Measurements from ENCODE around the gene NDN.
"Not testable (repeated sequence)": the region's sequence is repeated elsewhere in the genome, so short reads cannot be mapped to it uniquely, and the experiment has no call there.

The NDN gene

DNA sequence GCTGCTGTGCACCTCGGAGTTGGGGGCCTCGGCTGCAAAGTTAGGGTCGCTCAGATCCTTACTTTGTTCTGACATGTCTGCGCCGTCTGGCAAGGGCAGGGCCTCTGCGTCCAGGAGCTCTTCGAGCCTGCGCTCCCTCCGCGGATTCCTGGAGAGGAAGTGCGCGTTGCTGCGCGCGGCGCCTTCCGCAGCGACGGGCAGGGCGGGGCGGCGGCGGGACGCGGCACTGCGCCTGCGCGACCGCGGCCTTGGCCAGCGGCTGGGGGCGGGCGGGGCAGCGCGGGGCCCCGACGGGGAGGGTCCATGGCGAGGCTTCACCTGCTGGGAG is at the start of gene NDN:
Gene NDN, minus strand, starts transcription at position 163 of the 328 bp plus-strand sequence. Its CDS starts 88 bp downstream, at position 75.
- no peak for DNase-seq

DNA sequence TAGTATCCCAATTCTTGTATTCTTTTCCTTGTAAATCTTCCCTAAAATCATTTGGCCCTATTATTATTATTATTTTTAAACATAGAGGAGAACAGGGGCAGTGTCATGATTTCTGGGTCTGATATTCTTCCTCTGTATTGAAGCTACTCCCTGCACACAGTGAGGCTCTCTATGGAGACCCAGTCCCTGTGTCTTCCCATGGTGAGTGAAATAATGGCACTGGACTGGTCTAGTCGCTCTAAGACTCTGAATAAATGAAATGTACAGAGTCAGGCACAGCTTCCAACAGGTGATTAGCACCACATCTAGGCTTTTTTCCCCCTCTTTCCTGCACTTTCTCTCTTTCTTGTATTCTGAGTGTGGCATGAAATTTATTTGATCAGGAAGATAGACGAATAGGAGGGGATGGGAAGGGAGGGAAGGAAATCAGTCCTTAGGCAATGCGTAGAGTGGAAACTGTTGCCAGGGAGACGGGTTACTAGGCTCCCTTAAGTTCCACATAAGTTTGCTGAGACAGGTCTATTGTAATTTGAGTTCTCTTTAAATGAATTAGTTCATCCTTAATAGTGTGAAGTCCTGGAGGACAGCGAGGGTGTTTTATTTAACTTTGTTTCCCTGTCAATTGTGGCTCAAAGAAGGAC is 49.0 kb upstream of the NDN start:
- DNase-seq: no peak

DNA sequence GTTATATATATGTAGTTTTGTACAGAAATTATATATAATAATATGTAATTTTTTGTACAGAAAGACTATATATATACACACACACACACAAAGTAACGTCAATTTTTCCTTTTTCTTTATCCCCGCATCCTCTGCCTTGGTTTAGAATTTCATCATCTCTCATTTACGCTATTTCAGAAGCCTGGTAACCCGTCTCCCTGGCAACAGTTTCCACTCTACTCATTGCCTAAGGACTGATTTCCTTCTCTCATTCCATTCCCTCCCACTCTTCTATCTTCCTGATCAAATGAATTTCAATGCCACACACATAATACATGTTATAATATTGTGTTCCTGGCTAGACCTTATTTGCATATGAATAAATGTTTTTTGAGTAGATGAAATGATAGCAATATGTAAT is 47.8 kb upstream of the NDN start:
- DNase-seq: no peak

GRCh38 chr15:23713874-23714656 is 27.0 kb upstream of the NDN start:
- not testable (repeated sequence) for DNase-seq

DNA sequence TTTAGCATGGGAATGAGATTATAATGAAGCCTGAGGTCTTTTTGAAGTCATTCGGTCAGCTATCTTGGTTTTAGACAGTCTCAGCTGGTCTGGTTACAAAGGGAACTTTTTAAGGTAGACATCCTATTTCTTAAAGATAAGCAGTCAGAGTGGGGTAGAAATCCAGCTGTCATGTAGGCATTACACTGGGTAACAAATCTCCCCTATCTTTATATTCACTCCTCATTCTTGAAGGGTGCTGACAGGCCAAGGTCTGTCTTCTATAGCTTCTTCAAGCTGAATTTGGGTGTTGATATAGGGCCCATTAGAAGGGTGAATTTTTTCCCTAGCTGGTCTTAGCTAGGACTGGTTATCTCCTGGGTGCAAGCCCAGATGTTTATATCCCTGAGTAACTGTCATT is 21.2 kb upstream of the NDN start:
- DNase-seq: no peak

DNA sequence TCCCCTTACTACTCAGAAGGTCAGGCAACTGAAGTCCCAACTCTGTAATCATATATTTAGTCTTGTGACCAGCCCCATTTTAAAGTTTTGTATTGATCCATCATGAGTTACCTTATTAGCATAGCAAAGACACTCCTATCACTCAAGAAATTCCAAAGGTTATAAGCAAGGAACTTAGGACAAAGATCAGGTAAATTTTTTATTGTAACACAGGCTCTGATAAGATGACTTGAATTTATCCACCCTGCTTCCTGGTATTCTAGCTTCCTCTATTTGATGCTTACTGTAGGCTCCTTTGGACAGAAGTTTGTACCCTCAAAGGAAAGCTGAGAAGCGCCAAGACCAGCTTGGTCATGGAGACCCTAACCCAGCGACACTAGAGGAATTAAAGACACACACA is 8.2 kb upstream of the NDN start:
- DNase-seq: no peak

DNA sequence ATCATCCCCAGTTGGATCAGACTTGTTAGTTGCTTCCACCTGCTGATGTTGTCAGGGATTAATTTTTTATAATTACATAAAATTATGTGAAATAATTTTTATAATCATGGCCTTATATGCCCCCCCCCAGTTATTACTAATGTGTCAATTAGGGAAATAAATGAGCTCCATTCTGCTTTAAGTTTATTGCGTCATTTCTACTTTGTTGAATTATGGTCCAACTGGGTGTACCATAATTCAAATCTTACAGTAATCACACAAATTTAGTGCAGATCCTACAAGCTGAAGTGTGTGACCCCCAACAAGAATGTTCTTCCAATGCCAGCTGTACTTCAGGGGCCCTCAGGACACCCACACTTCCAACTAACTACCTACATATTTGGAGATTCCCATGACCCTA is 7.5 kb upstream of the NDN start:
- no peak for DNase-seq

DNA sequence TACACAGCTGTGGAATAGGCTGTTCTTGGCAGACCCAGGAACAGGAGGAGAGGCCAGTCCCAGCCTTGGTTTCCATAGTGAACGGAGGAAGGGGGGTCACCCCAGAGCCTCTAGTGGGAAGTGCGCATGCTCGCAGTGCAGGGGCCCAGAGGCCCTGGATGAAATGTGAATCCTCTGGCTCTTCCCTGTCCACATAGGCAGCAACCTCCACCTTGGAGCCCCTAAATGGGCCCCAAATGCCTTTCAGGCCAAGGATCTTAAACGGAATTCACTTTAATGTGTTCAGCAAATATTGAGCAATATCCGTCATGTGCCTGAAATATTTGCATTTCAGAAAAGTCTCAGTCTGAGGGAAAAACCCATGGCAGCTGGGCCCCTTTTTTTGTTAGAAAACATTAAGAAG is 3.3 kb upstream of the NDN start:
- no peak for DNase-seq

DNA sequence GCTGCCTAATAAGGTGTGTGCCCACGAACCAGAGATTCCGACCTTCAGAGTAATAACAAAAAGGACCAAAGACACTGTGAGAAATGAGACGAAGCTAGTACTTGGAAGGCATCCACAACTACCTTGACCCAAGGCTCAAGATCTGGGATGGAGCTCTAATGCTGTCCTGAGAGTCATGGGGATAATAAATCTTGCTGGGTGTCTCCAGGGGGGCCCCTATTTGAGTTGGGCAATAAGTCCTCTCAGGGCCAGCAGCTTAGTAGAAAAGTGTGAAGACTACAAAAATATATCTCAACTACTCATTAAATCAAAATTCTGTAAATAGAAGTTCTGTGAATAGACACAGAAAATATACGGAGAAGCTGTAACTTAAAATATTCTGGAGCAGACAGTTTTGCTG is 2.9 kb upstream of the NDN start:
- no peak for DNase-seq

DNA sequence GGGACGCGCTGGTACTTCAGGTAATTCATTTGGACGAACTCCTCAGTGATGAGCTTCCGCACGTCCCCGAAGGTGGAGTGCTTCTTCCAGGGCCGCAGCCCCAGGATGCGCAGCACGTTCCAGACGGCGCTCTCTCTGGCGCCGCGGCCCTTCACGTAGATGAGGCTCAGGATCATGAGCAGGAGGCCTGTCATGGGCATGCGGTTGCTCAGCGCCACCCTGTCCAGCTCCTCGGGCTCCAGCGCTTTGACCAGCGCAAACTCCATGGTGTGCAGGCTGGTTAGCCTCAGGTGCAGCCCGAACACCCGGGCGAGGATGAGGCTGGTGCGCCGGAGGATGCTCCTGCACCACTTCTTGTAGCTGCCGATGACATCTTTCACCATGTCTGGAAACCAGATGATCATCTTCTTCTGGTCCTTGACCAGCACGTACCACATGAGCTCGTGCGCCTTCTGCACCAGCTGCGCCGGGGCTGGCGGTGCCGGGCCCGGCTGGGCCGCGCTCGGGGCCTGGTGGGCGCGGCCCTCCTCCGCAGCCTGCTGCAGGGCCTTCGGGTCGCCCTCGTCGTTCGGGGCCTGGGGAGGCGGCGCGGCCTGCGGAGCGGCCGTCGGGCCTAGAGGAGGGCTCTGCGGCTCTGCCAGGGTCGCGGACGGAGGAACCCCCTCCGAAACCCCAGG is 501 bp downstream of the NDN start:
- no peak for DNase-seq

GRCh38 chr15:23671481-23671880 is 15.6 kb downstream of the NDN start:
- no peak for DNase-seq

DNA sequence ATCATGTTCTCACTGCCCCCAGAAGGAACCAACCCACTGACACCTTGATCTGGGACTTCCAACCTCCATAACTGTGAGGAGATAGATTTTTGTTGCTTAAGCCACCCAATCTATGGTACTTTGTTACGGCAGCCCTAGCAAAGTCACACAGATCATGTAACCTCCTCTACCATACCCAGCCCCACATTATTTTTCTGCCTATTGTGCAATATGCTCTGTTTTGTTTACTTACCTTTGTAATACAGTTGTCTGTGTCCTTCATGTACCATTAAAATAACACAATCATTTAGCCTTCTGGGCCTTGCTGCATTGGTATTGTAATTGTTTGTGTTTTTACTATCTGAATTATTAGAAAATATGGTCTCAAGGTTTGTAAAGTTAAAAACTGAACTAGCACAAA is 16.1 kb downstream of the NDN start:
- DNase-seq: no peak

- no peak for DNase-seq
Measured at GRCh38 chr15:23663232-23663631, 23.9 kb downstream of the NDN start.

DNA sequence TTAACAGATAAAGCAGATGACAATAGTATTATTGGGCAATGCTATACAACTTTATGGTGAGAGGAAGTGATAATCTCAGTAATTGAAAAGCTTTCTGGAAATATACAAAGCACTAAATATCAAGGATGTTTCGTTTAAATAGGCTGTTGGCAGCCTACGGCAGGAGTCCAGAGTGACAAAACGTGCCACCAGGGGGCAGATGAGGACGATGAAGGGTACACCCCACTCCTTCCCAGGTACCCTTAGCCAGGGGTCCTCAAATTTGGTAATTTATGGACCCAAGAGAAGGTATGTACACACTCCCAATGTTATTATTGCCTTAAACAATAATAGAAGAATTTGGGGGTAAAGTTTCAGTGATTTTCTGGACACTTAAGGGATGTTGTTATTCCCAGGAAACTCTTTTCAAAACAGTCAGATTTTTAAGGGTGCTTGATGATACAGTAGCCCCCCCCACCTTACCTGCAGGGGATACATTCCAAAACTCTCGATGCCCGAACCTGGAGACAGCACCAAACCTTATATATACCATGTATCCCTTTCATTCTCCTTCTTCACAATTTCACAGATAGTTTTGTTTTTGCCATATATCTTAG is 38.1 kb downstream of the NDN start:
- DNase-seq: no peak

- no peak for DNase-seq
Measured at GRCh38 chr15:23647421-23648370, 39.4 kb downstream of the NDN start, which contains the start of gene MAGEL2. Gene MAGEL2, minus strand, starts transcription at chr15:23647867. Its CDS starts 125 bp downstream, at chr15:23647742.

DNA sequence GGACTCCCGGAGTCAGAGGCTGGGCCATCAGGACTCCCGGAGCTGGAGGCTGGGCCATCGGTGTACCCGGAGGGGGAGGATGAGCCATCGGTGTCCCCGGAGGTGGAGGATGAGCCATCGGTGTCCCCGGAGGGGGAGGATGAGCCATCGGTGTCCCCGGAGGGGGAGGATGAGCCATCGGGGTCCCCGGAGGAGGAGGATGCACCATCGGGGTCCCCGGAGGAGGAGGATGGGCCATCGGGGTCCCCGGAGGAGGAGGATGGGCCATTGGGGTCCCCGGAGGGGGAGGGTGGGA is 40.2 kb downstream of the NDN start:
- DNase-seq: no peak

DNA sequence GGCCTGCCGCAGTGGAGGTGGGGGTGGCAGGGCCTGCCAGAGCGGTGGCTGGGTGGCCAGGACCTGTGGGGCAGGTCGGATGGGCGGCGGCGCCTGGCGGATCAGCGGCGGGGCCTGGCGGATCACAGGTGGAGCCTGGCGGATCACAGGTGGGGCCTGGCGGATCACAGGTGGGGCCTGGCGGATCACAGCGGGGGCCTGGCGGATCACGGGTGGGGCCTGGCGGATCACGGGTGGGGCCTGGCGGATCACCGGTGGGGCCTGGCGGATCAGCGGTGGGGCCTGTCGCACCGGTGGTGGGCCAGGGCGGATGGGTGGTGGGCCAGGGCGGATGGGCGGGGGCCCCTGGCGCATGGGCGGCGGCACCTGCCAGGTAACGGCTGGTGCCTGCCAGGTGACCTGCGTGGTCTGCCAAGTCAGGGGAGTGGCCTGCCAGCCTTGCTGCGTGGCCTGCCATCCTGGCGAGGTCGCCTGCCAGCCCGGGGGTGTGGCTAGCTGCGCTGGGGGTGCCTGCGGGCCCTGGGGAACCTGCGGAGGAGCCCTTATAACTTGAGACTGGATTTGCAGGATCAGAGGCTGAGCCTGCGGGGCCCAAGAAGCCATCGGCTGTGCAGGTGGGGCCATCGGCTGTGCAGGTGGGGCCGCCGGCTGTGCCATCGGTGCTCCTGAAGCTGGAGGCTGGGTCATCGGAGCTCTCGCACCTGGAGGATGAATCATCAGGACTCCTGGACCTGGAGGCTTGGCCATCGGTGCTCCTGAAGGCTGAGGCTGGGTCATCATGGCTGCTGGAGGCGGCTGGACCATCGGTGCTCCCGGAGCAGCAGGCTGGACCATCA is 40.7 kb downstream of the NDN start:
- no peak for DNase-seq

DNA sequence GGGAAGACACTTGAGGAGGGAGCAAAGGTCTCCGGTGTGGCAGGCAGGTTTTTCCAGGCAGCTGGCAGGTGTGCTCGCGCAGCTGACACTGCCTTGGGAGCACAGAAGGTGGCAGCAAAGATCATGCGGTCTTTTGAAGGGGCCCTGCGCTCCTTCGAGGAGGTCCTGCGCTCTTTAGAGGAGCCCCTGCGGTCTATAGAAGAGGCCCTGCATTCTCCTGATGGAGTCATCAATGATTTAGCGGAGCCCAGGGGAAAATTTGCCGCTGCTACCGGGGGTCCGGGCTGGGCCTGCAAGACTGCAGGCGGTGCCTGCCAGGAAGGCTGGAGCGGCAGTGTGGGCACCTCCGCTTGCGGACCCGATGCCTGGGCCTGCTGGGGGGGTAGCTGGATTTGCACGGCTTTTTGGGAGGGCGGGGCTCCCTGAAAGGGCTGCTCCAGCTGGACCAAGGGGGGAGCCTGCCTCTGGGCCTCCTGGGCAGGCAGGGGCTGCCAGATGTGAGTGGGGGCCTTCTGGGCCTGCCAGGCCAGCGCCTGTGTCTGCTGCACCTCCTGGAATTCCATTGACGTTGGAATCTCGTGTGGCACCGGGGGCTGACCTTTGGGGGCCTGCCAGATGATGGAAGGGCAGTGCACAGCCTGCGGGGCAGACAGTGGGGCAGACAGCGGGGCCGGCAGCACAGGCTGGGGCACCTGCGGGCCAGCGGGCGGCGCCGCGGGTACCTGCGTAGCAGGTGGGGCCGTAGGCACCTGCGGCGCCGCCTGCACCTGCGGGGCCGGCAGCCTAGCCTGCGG is 41.5 kb downstream of the NDN start:
- no peak for DNase-seq

- no peak for DNase-seq
Measured at GRCh38 chr15:23644829-23645228, 42.3 kb downstream of the NDN start.

DNA sequence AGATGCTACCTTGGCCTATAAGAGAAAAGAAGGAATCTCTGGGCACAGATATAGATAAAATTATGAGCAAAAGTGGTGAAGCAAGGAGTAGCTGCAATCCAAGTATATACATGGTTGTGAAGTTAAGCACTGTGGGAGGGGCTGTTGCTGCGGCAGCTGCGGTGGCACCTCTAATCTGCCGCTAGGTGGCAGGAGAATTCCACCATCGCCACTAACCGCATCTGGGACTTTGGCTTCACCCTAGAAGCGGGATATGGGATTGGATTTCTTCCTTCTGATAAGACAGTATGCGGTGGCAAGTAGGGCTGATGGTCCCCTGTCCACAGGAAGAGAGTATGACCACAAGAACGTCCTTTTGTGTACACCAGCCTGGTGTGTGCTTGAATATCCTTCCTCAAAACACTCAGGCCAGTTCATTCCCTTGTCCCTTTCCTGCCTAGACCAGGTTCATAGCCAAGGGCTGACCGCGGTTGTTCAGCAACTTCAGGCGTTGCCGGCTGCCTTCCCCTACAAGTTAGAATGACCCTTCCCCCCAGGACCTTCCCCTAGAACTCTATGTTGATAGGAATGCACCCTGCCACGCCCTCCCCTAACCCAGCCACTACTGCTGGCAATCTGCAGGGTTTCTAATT is 44.6 kb downstream of the NDN start:
- DNase-seq: no peak
